AG04450 (cell line): ENCODE data around the gene CSTB. TPM values are rescaled to one million over a fixed set of nuclear protein-coding genes. Genes with fewer than 3 reads are reported as not detected.

Experiments used
- CTCF ChIA-PET: fragments of 300-600, 350-600 bp; formaldehyde crosslinking; extraction: SDS; loops from one replicate; lab custom pipeline; 2022; ENCODE audit warnings: antibody characterized with exemption, inconsistent platforms; lab: Charles Lee
- POLR2A ChIA-PET: fragments of 350-600 bp; formaldehyde crosslinking; extraction: SDS; loops from one replicate; lab custom pipeline; 2021; ENCODE audit warnings: antibody characterized with exemption, inconsistent platforms; lab: Yijun Ruan, JAX
- DNase-seq: peaks from one replicate; pipeline ENCODE4 v3.0.0-alpha.2; 2011; ENCODE audit warnings: low read depth, low spot score
- H3K27ac ChIP-seq: one replicate; pipeline ENCODE4 v1.5.1; 2012; ENCODE audit warnings: low read depth, low read length, control low read depth
- H3K27me3 ChIP-seq: one replicate; pipeline ENCODE4 v1.6.0; 2012; ENCODE audit warnings: low read length; ENCODE audit not compliant: control insufficient read depth, insufficient read depth
- H3K4me3 ChIP-seq: 2 replicates; pipeline ENCODE4 v1.5.1; 2011; ENCODE audit warnings: mild to moderate bottlenecking, low read depth, low read length, control low read depth
- H3K9me3 ChIP-seq: 2 replicates; pipeline ENCODE4 v1.5.1; 2012; ENCODE audit warnings: low read length; ENCODE audit not compliant: control insufficient read depth, insufficient read depth
- CTCF ChIP-seq: IDR thresholded peaks from 2 replicates; pipeline ENCODE4 v1.5.1; 2011; ENCODE audit warnings: low read depth, low read length, control low read depth, inconsistent platforms
- polyA plus RNA-seq: library from polyadenylated mRNA; depleted of rRNA; stranded (reverse); fragments of >200 nt; gene quantifications from 2 replicates; pipeline ENCODE4 v1.2.3, GENCODE V29; 2011

The CSTB gene
- polyA plus RNA-seq, 1 experiment = 54.3 TPM

GRCh38 chr21:43806017-43806710, 30.1 kb upstream of the CSTB start:
- H3K27ac ChIP-seq = no peak overlapping the region
- no peaks in the 10 kb centered on the region; the same call in 1 of the 2 replicates for H3K9me3 ChIP-seq
- TF ChIP-seq CTCF = no peak
- ChIA-PET CTCF (interaction anchor here (0.7 to 1.4 kb wide), 2 partner anchors 16 to 169 kb away, joined by 3 read pairs; partner anchors contain the start of gene RRP1), POLR2A (no interaction called here)
- no peak overlapping the region for H3K4me3 ChIP-seq
- H3K27me3 ChIP-seq = no peaks in the 10 kb centered on the region
- DNase-seq = no peak

GRCh38 chr21:43805275-43805800, 29.2 kb upstream of the CSTB start:
- ChIA-PET POLR2A (no interaction called here), CTCF (no interaction called here)
- H3K4me3 ChIP-seq = no peak overlapping the region
- no peaks in the 10 kb centered on the region; the same call in 1 of the 2 replicates for H3K9me3 ChIP-seq
- H3K27me3 ChIP-seq = no peaks in the 10 kb centered on the region
- no peak overlapping the region for H3K27ac ChIP-seq
- DNase-seq = no peak
- TF ChIP-seq CTCF = no peak

- H3K9me3 ChIP-seq = no peaks in the 10 kb centered on the region; the same call in 1 of the 2 replicates
- no peak for DNase-seq
- no peaks in the 10 kb centered on the region for H3K27me3 ChIP-seq
- no peak for TF ChIP-seq CTCF
- H3K27ac ChIP-seq = no peak overlapping the region
- POLR2A ChIA-PET = no interaction called here
- CTCF ChIA-PET = no interaction called here
- no peak overlapping the region for H3K4me3 ChIP-seq
These were observed 27.6 kb upstream of the CSTB start for GRCh38 chr21:43803558-43804300.

- DNase-seq = no peak
- Histone ChIP-seq H3K27ac (no peak overlapping the region), H3K9me3 (no peaks in the 10 kb centered on the region; the same call in 1 of the 2 replicates), H3K4me3 (no peak overlapping the region), H3K27me3 (no peaks in the 10 kb centered on the region)
- ChIA-PET POLR2A (no interaction called here), CTCF (no interaction called here)
- TF ChIP-seq CTCF = no peak
These were observed 26.7 kb upstream of the CSTB start for GRCh38 chr21:43802713-43803313.
